SHP77 treated with DMSO at 0.1 percent for 48 hours (cell line): Measurements from ENCODE around the gene USP5.
"Not testable (repeated sequence)": the region's sequence is repeated elsewhere in the genome, so short reads cannot be mapped to it uniquely, and the experiment has no call there.

Source experiments
- DNase-seq: peaks from one replicate; lab custom pipeline; 2025; lab: John Stamatoyannopoulos, UW

Gene USP5

DNA sequence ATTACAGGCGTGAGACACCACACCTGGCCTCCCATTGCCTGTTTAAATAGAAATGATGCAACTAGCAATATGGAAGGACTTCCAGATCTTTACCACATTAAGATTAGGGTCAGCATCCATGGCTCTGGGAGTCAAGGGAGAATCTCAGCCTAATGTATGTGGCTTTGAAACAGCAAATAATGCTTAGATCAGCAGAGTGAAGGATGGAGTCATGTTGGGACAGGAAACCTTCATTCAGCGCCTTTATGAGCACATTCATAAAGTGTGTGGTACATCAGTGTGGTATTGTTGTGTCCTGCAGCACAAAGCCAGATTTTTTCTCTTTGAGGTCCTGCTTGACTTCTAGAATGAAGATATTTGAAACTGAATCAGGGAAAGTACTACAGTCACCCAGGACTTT, 36.4 kb downstream of the USP5 start:
- no peak for DNase-seq

DNA sequence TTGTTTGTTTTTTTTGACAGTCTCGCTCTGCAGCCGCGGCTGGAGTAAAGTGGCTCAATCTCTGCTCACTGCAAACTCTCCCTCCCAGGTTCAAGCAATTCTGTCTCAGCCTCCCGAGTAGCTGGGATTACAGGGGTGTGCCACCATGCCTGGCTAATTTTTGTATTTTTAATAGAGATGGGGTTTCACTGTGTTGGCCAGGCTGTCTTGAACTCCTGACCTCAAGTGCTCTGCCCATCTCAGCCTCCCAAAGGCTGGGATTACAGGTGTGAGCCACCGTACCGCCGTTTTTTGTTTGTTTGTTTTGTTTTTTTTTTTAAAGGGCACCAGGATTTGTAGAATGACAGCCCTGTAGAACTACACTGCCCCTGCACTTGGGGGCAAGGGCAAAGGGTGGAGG, 36.8 kb downstream of the USP5 start:
- not testable (repeated sequence) for DNase-seq

DNA sequence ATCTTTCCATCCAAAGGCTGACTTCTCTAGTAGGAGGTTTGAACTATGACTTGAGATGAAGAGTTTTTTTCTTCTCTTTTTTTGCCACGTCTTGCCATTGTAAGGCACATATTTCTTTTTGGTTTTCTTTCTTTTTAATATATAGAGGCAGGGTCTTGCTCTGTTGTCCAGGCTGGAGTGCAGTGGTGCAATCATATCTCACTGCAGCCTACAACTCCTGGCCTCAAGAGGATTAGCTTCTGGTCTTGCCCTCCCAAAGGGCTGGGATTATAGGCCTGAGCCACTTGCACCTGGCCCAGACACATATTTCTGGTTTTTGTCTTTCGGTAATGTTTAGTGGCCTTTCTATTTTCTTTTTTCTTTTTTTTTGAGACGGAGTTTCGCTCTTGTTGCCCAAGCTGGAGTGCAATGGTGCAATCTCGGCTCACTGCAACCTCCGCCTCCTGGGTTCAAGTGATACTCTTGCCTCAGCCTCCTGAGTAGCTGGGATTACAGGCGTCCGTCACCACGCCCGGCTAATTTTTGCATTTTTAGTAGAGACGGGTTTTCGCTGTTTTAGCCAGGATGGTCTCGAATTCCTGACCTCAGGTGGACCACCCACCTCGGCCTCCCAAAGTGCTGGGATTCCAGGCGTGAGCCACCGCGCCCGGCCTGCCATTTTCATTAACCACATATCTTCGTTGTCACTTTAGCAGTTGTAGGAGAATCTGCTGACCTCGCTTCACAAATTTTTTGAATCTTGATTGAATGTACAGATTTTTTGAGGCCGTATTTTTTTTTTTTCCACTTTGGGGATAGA, 38.0 kb downstream of the USP5 start:
- DNase-seq = not testable (repeated sequence)

DNA sequence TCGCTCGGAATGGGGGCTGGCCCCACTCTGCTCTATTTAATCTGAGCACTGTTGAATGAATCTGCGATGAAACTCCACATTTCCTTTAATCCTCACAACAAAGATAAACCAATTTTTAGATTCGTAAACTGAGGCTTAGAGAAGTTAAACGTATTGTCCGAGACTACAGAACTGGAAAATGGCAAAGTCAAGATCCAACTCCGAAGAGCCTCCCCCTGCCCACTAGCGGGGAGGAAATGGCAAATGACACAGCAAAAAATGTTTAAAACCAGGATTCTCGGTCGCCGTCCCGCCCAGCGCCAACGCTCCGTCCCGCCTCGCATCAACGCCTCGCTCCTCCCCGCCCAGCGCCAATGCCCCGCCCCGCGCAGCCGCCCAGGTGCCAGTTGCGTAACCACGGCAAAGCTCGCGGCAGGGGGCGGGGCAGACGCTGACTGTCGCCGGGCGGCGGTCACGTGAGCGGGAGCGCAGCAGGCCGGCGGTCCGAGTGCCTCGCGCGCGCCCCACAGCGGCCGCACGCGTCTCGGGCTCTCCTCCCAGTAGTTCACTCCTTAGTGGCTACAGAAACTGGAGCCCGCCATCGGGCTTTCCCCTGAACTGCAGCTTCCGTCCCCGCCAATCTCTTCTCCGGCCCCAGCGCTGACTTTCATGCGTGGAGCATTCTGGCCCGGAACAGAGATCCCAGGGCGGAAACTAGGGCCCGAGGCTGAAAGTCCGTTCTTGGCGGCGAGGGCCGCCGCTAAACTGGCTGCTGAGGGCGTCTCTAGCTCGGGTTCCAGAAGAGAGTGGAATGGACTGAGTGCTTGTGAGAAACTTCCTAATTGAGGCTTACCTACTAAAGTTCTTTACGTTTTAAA, 39.1 kb downstream of the USP5 start:
- DNase-seq = peak; percentile 61

- no peak for DNase-seq
Measured at GRCh38 chr12:6891646-6892001, 39.7 kb downstream of the USP5 start.

GRCh38 chr12:6892683-6893082, 40.7 kb downstream of the USP5 start:
- DNase-seq = not testable (repeated sequence)

- DNase-seq = no peak
Measured at GRCh38 chr12:6894321-6894720, 42.4 kb downstream of the USP5 start.

GRCh38 chr12:6896846-6897435, 45.0 kb downstream of the USP5 start:
- no peak for DNase-seq

GRCh38 chr12:6899427-6899826, 47.5 kb downstream of the USP5 start:
- no peak for DNase-seq

GRCh38 chr12:6899837-6900519, 48.0 kb downstream of the USP5 start:
- no peak for DNase-seq

DNA sequence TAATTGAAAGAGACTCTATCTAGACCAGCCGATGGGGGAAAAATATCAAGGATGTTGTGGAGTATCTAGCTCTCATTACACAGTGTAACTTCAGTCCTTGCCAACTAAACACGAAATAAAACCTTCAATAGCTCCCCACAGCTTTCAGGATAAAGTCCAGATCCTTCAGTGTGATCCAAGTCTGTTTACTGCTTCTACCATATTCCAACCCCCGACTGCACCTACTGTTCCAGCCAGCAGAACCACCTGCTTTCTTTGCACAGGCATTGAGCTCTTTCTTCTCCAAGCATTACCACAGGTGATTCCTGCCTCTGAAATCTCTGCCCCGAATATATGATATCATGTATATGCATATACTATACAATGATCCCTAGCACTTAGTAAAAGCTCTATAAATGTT, 50.5 kb downstream of the USP5 start:
- no peak for DNase-seq

DNA sequence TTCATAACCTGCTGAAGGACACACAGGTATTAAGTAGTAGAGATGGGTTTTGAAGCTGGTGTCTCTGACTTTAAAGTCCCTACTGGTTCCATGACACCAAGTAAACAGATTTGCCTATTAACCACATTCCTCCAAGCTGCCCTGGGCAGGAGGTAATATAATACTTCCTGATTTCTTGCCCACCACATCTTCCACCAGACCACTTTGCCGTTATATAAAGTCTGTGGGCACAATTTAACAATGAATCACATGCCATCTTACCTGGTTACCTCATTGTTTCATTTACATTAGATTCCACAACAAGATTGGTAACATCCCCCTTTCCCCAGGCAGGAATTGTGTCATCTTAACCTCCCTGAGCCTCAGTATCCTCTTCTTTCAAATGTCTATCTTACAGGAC, 51.8 kb downstream of the USP5 start:
- DNase-seq = no peak

DNA sequence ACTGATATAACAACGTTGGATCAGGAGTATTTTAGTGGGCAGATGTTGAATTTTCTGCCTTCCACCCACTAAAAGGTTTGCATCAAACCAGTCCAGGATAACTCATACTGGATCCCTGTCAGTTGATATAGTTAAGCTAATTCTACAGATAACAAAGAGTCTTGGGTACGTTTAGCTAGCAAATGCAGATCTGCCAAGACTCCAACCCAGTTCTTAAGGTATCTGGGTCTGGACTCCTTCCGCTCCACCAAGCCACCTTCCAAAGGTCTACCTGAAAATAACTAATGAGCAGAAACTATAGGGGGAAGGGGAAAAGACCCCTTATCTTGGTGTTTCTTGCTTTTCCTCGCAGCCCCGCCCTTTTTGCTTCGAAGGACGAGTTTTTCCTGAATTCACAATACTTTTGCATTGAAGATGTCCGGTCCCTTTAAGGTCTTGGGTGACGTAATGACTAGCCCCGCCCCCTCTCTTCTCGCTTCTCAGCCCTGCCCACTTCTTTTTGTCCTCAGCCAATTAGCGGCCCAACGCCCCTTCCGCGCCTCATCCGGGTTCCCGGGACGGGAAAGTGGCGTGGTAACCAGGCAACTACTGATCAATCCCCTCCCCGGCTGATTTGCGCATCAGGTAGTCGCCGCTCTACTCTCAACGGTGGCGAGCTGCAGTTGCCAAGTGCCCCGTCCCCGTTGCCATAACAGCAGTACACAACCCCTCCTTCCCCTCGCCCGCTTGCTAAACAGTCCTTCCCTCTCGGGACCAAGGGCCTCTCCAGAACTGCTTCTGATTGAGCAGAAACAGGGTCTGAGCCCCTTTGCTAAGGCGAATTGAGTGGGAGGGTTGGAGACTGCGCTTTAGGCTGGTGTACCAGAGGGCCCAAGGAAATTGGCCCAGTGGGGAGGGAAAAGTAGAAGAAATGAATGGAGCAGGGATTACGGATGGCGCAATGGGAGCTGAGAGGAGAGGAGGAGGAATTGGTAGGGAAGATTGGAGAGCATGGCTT, 52.6 kb downstream of the USP5 start, which contains the start of gene LRRC23:
Gene LRRC23 (plus strand): TSS at position 543 of the 997 bp plus-strand sequence. CDS start 812 bp downstream, outside the sequence.
- peak; percentile 49 for DNase-seq

- DNase-seq = no peak
Measured at GRCh38 chr12:6905414-6906040, 53.6 kb downstream of the USP5 start.

- DNase-seq = not testable (repeated sequence)
Measured at GRCh38 chr12:6908141-6908540, 56.2 kb downstream of the USP5 start.

DNA sequence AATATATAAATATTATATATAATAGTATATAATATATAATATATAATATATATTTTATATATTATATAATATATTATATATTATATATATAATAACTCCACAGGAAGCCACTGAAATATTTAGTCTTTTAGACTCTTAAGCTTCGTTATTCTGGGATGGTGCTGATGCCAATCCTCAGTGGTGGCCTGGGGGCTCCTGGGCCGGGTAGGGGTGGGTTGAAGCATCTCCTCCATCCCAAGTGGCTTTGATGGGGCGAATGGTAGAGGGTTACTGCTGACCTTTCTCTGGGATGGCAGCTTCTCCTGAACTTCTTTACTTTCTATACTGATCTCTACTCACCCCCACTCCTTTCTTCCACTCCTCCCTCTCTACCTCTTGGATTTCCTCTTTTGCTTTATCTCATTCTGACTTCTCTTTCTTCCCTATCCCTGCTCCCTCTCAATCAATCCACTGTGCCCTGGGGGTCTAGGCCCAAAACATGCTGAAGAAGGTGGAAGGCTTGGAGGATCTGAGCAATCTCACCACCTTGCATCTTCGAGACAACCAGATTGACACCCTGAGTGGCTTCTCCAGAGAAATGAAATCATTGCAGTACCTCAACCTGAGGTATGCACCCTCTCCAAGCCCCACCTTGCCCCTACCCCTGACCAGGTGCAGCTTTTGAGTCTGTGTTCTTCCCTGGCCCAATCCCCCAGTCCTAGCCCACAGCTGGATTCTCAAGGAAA, 57.6 kb downstream of the USP5 start:
- DNase-seq = no peak

DNA sequence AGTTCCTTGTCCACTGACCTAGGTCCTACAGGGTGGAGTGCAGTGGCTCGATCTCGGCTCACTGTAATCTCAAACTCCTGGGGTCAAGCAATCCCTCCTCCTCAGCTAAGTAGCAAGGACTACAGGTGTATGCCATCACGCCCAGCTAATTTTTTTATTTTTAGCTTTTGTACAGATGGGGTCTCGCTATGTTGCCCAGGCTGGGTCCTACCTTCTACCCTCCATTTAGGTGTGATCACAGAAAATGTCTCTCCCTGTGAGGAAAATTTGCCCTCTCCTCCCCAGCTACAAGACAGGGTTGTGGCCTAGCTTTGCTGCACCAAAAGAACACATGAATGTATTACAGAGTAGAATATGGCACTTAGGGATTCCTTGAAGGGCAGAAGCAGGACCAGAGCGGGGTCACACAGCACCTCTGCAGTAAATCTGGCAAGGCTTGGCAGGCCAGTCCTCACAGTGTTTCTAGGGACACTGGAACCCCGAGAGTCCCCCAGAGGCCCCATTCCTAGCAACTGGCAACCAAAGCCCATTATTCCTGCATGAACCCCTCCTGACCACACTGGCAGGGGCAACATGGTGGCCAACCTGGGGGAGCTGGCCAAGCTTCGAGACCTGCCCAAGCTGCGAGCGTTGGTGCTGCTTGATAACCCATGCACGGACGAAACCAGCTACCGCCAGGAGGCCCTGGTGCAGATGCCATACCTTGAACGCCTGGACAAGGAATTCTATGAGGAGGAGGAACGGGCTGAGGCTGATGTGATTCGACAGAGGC, 60.4 kb downstream of the USP5 start:
- DNase-seq = no peak

GRCh38 chr12:6914246-6914946, 62.4 kb downstream of the USP5 start, which contains the start of gene ENO2:
ENO2 (plus strand) TSS chr12:6914580; CDS start chr12:6915833, 1,253 bp downstream.
- no peak for DNase-seq
